Upper lobe of left lung (tissue), 6 donors: ENCODE results near the gene CAMK1D. TPM values are rescaled to one million over a fixed set of nuclear protein-coding genes. Genes with fewer than 3 reads are reported as not detected.

ENCODE experiments used
- ATAC-seq, 2 donors: fragments of 200-7000 bp; cut with Tn5 transposase; one replicate each; pipeline ENCODE4 v1.9.1; 2022; ENCODE audit warnings: mild to moderate bottlenecking in 2 of 2, moderate library complexity in 2 of 2; ENCODE audit not compliant: low FRiP score in 2 of 2
- DNase-seq, 2 donors: peaks; one replicate each; pipeline ENCODE4 v3.0.0-alpha.2; 2019 to 2020
- H3K27ac ChIP-seq, 4 donors: fragments of 200-600 bp; sonication (generic); one replicate each; pipeline ENCODE4 v1.5.1; 2016 to 2019
- H3K27me3 ChIP-seq, 4 donors: fragments of 200-600 bp; sonication (generic); one replicate each; pipeline ENCODE4 v1.5.1; 2017 to 2019
- H3K36me3 ChIP-seq, 4 donors: fragments of 200-600 bp; sonication (generic); one replicate each; pipeline ENCODE4 v1.5.1; 2016 to 2019
- H3K4me1 ChIP-seq, 4 donors: fragments of 200-600 bp; sonication (generic); one replicate each; pipeline ENCODE4 v1.5.1; 2018 to 2019
- H3K4me3 ChIP-seq, 4 donors: fragments of 200-600 bp; sonication (generic); one replicate each; pipeline ENCODE4 v1.5.1; 2017 to 2019; ENCODE audit warnings: mild to moderate bottlenecking in 2 of 4, moderate library complexity in 1 of 4
- H3K9me3 ChIP-seq, 4 donors: fragments of 200-600 bp; sonication (generic); one replicate each; pipeline ENCODE4 v1.5.1; 2018 to 2019
- CTCF ChIP-seq, 6 experiments: fragments of 450-650 bp in 4 of 6; fragments of 200-600 bp in 2 of 6; sonication (generic) in 2 of 6; IDR thresholded peaks; one replicate each; pipeline ENCODE4 v1.5.1; 2016 to 2019; ENCODE audit warnings: antibody characterized with exemption in 6 of 6
- EP300 ChIP-seq, 4 donors: sonication (generic); formaldehyde crosslinking; IDR thresholded peaks; one replicate each; pipeline ENCODE4 v1.5.1; 2017; ENCODE audit warnings: antibody characterized with exemption in 4 of 4, control low read depth in 2 of 4
- POLR2A ChIP-seq, 4 donors: fragments of 450-650 bp; IDR thresholded peaks; one replicate each; pipeline ENCODE4 v1.5.1; 2016 to 2017; ENCODE audit warnings: antibody characterized with exemption in 4 of 4, mild to moderate bottlenecking in 2 of 4
- POLR2AphosphoS5 ChIP-seq, 2 donors: sonication (generic); formaldehyde crosslinking; IDR thresholded peaks; one replicate each; pipeline ENCODE4 v1.5.1; 2017; ENCODE audit warnings: antibody characterized with exemption in 2 of 2
- WGBS, 2 donors: methylation state at CpG; one replicate each; pipeline ENCODE4 v1.1.5; 2017 to 2018; 5-methylcytosine and 5-hydroxymethylcytosine counted together
- total RNA-seq, 6 donors: library from RNA; depleted of rRNA in 4 of 6; stranded (reverse); fragments of >200 nt in 4 of 6; gene quantifications; one replicate each; pipeline versions ENCODE4 v1.1.0 to v1.2.1, GENCODE V29; 2016 to 2021
- donor health status: DM: no; HTN: no; CAD: no; lungs with moderate emphysema.
- donor health status: DM: no; HTN: yes; CAD: no; lungs with severe emphysema.

The CAMK1D gene
- total RNA-seq, 6 donors from 2014 or later = 6.2 to 29.2 (median 19.0) TPM

- 51 to 63% methylated on average over 9 of the region's 9 CpGs for WGBS, 2 donors
- Histone ChIP-seq H3K27me3 (no peaks in the 10 kb centered on the region), H3K4me3 (no peak overlapping the region), H3K36me3 (no peaks in the 10 kb centered on the region), H3K27ac (no peak overlapping the region), H3K4me1 (peaks cover 0 to 10% (median 3%) of the 10 kb centered on the region in 4 donors), H3K9me3 (no peaks in the 10 kb centered on the region)
- DNase-seq = no peak
- ATAC-seq = no peak
- TF ChIP-seq CTCF (IDR thresholded peaks at IDR 0.05) = no peak
- TF ChIP-seq EP300 (IDR thresholded peaks at IDR 0.05) = no peak
- TF ChIP-seq POLR2A (IDR thresholded peaks at IDR 0.05) = no peak
- TF ChIP-seq POLR2AphosphoS5 (IDR thresholded peaks at IDR 0.05) = no peak
These were observed 11.6 kb upstream of the CAMK1D start for GRCh38 chr10:12337453-12338372.

- Histone ChIP-seq H3K27ac (no peak overlapping the region), H3K36me3 (no peaks in the 10 kb centered on the region), H3K9me3 (no peaks in the 10 kb centered on the region), H3K4me3 (no peak overlapping the region), H3K27me3 (no peaks in the 10 kb centered on the region), H3K4me1 (peaks cover 0 to 2% (median 0%) of the 10 kb centered on the region in 4 donors)
- ATAC-seq = no peak
- WGBS, 2 donors = 87 to 94% methylated on average over 4 of the region's 4 CpGs
- no peak for TF ChIP-seq POLR2A (IDR thresholded peaks at IDR 0.05)
- no peak for TF ChIP-seq POLR2AphosphoS5 (IDR thresholded peaks at IDR 0.05)
- no peak for TF ChIP-seq EP300 (IDR thresholded peaks at IDR 0.05)
- TF ChIP-seq CTCF (IDR thresholded peaks at IDR 0.05) = no peak
- no peak for DNase-seq
These were observed 10.4 kb upstream of the CAMK1D start for GRCh38 chr10:12338981-12339380.

DNA sequence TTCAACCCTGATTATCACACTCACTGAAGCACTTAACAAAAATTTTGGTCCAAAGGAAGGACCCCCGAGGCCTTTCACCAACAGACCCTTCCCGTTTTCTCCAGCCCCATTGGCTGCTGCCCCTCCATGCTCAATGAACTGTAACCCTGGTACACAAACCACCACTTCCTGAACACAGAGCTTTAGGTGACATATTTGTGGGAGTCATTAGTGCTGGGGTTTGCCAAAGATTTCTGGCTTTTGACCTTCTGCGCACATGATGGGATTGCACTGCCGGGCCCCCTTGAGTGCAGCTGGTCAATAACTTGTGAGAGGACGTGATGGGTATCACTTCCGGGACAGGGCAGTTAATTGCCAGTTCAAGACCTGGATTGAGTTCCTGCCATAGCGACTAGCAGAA lies 9.0 kb upstream of the CAMK1D start:
- H3K9me3 ChIP-seq = no peaks in the 10 kb centered on the region
- H3K4me3 ChIP-seq = no peak overlapping the region
- TF ChIP-seq EP300 (IDR thresholded peaks at IDR 0.05) = no peak
- no peaks in the 10 kb centered on the region for H3K4me1 ChIP-seq
- no peak for ATAC-seq
- H3K27me3 ChIP-seq = no peaks in the 10 kb centered on the region
- H3K36me3 ChIP-seq = no peaks in the 10 kb centered on the region
- no peak for DNase-seq
- WGBS, 2 donors = 79 to 95% methylated on average over 7 of the region's 7 CpGs
- H3K27ac ChIP-seq = no peak overlapping the region

- Histone ChIP-seq H3K27me3 (no peaks in the 10 kb centered on the region), H3K27ac (no peak overlapping the region), H3K4me1 (no peaks in the 10 kb centered on the region), H3K4me3 (no peak overlapping the region), H3K36me3 (no peaks in the 10 kb centered on the region), H3K9me3 (no peaks in the 10 kb centered on the region)
- DNase-seq (no peak), ATAC-seq (no peak)
- TF ChIP-seq EP300 (IDR thresholded peaks at IDR 0.05) = no peak
- TF ChIP-seq CTCF (IDR thresholded peaks at IDR 0.05) = no peak
- no peak for TF ChIP-seq POLR2A (IDR thresholded peaks at IDR 0.05)
- no peak for TF ChIP-seq POLR2AphosphoS5 (IDR thresholded peaks at IDR 0.05)
- 53 to 65% methylated on average over 6 of the region's 6 CpGs for WGBS, 2 donors
These were observed 8.4 kb upstream of the CAMK1D start for GRCh38 chr10:12340937-12341336.

- Histone ChIP-seq H3K4me1 (no peaks in the 10 kb centered on the region), H3K36me3 (no peaks in the 10 kb centered on the region), H3K27me3 (no peaks in the 10 kb centered on the region), H3K27ac (no peak overlapping the region), H3K4me3 (no peak overlapping the region), H3K9me3 (no peaks in the 10 kb centered on the region)
- ATAC-seq (no peak), DNase-seq (no peak)
- TF ChIP-seq POLR2AphosphoS5 (IDR thresholded peaks at IDR 0.05) = no peak
- TF ChIP-seq CTCF (IDR thresholded peaks at IDR 0.05) = no peak
- no peak for TF ChIP-seq EP300 (IDR thresholded peaks at IDR 0.05)
- no peak for TF ChIP-seq POLR2A (IDR thresholded peaks at IDR 0.05)
- 72 to 80% methylated on average over 6 of the region's 6 CpGs for WGBS, 2 donors
These were observed 7.8 kb upstream of the CAMK1D start for GRCh38 chr10:12341526-12341925.
